ENCODE data around the gene ADGRG4. TPM values are rescaled to one million over a fixed set of nuclear protein-coding genes. Genes with fewer than 3 reads are reported as not detected.

The ADGRG4 gene
- total RNA-seq, 3 donors from 2014 or later (not counting 1 experiment from before 2014, with no cell fraction given): not detected

DNA sequence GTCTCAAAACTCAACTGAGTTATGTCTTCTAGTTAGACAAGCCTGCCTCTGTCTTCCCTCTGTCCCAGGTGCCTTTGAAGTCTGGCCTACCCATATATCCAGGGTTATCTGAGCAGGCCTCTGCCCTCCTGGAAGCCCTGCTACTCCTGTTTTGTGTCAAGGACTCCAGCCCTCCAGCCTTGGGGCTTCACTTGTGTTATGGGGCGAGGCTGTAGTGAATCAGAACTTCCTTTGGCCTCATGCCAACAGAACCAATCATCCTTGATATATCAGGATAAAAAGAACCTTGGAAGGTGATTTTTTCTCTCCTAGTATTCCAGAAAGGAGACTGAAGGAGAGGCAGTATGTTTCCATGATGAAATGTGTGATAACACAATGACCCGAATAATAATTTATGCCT lies 8.9 kb upstream of the ADGRG4 start:
- intact Hi-C loops (cut with micrococcal nuclease): no loop called here

DNA sequence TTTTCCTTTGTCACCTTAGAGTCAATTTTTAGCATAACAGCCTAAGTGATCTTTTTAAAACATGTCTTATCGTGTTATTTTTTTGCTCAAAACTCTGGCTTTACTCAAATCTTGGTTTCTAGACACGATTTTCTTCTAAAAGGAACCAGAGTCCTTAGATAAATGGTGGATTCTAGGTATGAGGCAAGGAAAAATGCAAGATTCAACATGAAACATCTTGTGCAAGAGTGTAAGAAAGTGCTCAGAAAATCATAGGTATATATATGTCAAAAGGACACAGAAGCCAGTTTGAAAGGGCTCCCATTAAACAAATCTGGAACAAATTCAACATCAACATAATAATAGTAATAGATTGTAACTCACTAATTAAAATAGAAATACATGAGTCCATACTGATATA lies 8.1 kb upstream of the ADGRG4 start:
- Mint-ChIP-seq H3K27ac (no peak overlapping the region), H3K9me3 (no peaks in the 10 kb centered on the region), H3K4me3 (no peak overlapping the region), H3K36me3 (no peaks in the 10 kb centered on the region), H3K27me3 (ENCODE audit: low read depth in 2 of 2) (peaks cover 0 to 34% of the 10 kb centered on the region in 2 donors), H3K4me1 (no peaks in the 10 kb centered on the region)
- DNase-seq (no peak), ATAC-seq (no peak)
- H3K4me3 ChIP-seq (ENCODE audit: low read length): no peak overlapping the region
- 100% methylated on average over 1 of the region's 2 CpGs for WGBS (ENCODE audit: insufficient coverage)
- H3K27ac ChIP-seq (ENCODE audit: low read length): no peak overlapping the region
- intact Hi-C loops (cut with micrococcal nuclease): no loop called here
- H3K27me3 ChIP-seq (ENCODE audit: control insufficient read depth, insufficient read depth, low read length): no peaks in the 10 kb centered on the region
- H3K36me3 ChIP-seq (ENCODE audit: control insufficient read depth, insufficient read depth, low read length): no peaks in the 10 kb centered on the region
- TF ChIP-seq, protein P1, sequence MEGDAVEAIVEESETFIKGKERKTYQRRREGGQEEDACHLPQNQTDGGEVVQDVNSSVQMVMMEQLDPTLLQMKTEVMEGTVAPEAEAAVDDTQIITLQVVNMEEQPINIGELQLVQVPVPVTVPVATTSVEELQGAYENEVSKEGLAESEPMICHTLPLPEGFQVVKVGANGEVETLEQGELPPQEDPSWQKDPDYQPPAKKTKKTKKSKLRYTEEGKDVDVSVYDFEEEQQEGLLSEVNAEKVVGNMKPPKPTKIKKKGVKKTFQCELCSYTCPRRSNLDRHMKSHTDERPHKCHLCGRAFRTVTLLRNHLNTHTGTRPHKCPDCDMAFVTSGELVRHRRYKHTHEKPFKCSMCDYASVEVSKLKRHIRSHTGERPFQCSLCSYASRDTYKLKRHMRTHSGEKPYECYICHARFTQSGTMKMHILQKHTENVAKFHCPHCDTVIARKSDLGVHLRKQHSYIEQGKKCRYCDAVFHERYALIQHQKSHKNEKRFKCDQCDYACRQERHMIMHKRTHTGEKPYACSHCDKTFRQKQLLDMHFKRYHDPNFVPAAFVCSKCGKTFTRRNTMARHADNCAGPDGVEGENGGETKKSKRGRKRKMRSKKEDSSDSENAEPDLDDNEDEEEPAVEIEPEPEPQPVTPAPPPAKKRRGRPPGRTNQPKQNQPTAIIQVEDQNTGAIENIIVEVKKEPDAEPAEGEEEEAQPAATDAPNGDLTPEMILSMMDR (IDR thresholded peaks at IDR 0.05): no peak
- H3K4me1 ChIP-seq (ENCODE audit: control insufficient read depth, insufficient read depth, low read length): no peaks in the 10 kb centered on the region
- no peaks in the 10 kb centered on the region for H3K9me3 ChIP-seq (ENCODE audit: control insufficient read depth, insufficient read depth, low read length)

More for the DNA sequence above, 8.9 kb upstream of the ADGRG4 start:
- no peak overlapping the region for H3K27ac ChIP-seq (ENCODE audit: low read length)
- H3K36me3 Mint-ChIP-seq: no peaks in the 10 kb centered on the region
- no peaks in the 10 kb centered on the region for H3K9me3 Mint-ChIP-seq
- H3K36me3 ChIP-seq (ENCODE audit: control insufficient read depth, insufficient read depth, low read length): no peaks in the 10 kb centered on the region
- TF ChIP-seq, protein P1 (IDR thresholded peaks at IDR 0.05): no peak
- DNase-seq (no peak), ATAC-seq (no peak)
- WGBS (ENCODE audit: insufficient coverage): 100% methylated on average over 1 of the region's 2 CpGs
- no peaks in the 10 kb centered on the region for H3K9me3 ChIP-seq (ENCODE audit: control insufficient read depth, insufficient read depth, low read length)
- H3K27ac Mint-ChIP-seq: no peak overlapping the region
- no peak overlapping the region for H3K4me3 ChIP-seq (ENCODE audit: low read length)
- no peaks in the 10 kb centered on the region for H3K4me1 ChIP-seq (ENCODE audit: control insufficient read depth, insufficient read depth, low read length)
- H3K4me1 Mint-ChIP-seq: no peaks in the 10 kb centered on the region
- H3K27me3 ChIP-seq (ENCODE audit: control insufficient read depth, insufficient read depth, low read length): no peaks in the 10 kb centered on the region
- H3K27me3 Mint-ChIP-seq (ENCODE audit: low read depth in 2 of 2): peaks cover 0 to 33% of the 10 kb centered on the region in 2 donors
- H3K4me3 Mint-ChIP-seq: no peak overlapping the region

DNA sequence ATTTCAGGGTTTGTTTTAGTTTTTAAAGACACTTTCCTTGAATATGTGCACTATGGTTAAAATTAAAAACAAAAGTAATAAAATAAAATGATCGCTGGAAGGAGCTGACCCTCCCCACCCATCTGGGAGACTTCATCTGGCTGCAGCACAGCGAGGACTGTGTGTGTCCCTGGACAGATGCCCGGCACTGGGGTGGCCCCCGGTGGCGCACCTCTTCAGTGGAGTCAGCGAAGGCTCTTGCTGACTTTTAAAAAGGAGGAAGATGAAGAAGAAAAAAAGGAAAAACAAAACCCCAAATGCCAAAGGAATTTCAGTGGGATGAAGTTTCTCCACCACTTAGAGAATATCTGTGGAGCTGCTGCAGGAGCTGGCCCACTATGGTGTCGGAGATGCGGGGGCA lies 5.4 kb upstream of the ADGRG4 start:
- Histone ChIP-seq H3K36me3 (ENCODE audit: control insufficient read depth, insufficient read depth, low read length) (no peaks in the 10 kb centered on the region), H3K9me3 (ENCODE audit: control insufficient read depth, insufficient read depth, low read length) (no peaks in the 10 kb centered on the region), H3K27me3 (ENCODE audit: control insufficient read depth, insufficient read depth, low read length) (no peaks in the 10 kb centered on the region), H3K4me1 (ENCODE audit: control insufficient read depth, insufficient read depth, low read length) (no peaks in the 10 kb centered on the region), H3K4me3 (ENCODE audit: low read length) (no peak overlapping the region), H3K27ac (ENCODE audit: low read length) (no peak overlapping the region)
- WGBS (ENCODE audit: insufficient coverage): 100% methylated on average over 4 of the region's 8 CpGs
- intact Hi-C loops (cut with micrococcal nuclease): no loop called here
- H3K27ac Mint-ChIP-seq: no peak overlapping the region
- DNase-seq: no peak
- H3K36me3 Mint-ChIP-seq: no peaks in the 10 kb centered on the region
- H3K9me3 Mint-ChIP-seq: no peaks in the 10 kb centered on the region
- H3K4me3 Mint-ChIP-seq: no peak overlapping the region
- H3K4me1 Mint-ChIP-seq: no peaks in the 10 kb centered on the region
- H3K27me3 Mint-ChIP-seq (ENCODE audit: low read depth in 2 of 2): peaks cover 0 to 34% of the 10 kb centered on the region in 2 donors
- ATAC-seq: no peak
- TF ChIP-seq, protein P1 (IDR thresholded peaks at IDR 0.05): no peak

DNA sequence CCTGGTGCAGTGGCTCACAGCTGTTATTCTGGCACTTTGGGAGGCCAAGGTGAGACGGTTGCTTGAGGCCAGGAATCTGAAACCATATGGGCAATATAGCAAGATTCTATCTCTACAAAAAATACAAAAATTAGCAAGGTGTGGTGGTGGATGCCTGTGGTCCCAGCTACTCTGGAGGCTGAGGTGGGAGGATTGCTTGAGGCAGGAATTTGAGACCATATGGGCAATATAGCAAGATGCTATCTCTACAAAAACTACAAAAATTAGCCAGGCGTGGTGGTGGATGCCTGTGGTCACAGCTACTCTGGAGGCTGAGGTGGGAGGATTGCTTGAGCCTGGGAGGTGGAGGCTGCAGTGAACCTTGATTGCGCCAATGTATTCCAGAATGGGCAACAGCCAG lies 2.3 kb downstream of the ADGRG4 start:
- intact Hi-C loops (cut with micrococcal nuclease): no loop called here
- H3K36me3 ChIP-seq (ENCODE audit: control insufficient read depth, insufficient read depth, low read length): no peaks in the 10 kb centered on the region
- no peaks in the 10 kb centered on the region for H3K9me3 ChIP-seq (ENCODE audit: control insufficient read depth, insufficient read depth, low read length)
- Mint-ChIP-seq H3K27ac (no peak overlapping the region), H3K36me3 (no peaks in the 10 kb centered on the region), H3K4me3 (no peak overlapping the region), H3K9me3 (no peaks in the 10 kb centered on the region), H3K4me1 (no peaks in the 10 kb centered on the region), H3K27me3 (ENCODE audit: low read depth in 2 of 2) (peaks cover 5 to 36% of the 10 kb centered on the region in 2 donors)
- H3K4me3 ChIP-seq (ENCODE audit: low read length): no peak overlapping the region
- no peaks in the 10 kb centered on the region for H3K4me1 ChIP-seq (ENCODE audit: control insufficient read depth, insufficient read depth, low read length)
- H3K27me3 ChIP-seq (ENCODE audit: control insufficient read depth, insufficient read depth, low read length): no peaks in the 10 kb centered on the region
- H3K27ac ChIP-seq (ENCODE audit: low read length): no peak overlapping the region
- TF ChIP-seq, protein P1 (IDR thresholded peaks at IDR 0.05): no peak
- WGBS (ENCODE audit: insufficient coverage): 94% methylated on average over 2 of the region's 3 CpGs
- ATAC-seq (no peak), DNase-seq (no peak)
